Left ventricle myocardium inferior (tissue), 1 donor: ENCODE results near the gene GRK1. TPM values are rescaled to one million over a fixed set of nuclear protein-coding genes. Genes with fewer than 3 reads are reported as not detected.

Source experiments
- DNase-seq: peaks from one replicate; pipeline ENCODE4 v3.0.0-alpha.2; 2020
- H3K27ac ChIP-seq: fragments of 200-600 bp; replicated peaks from 2 replicates; pipeline ENCODE4 v1.8.0; 2021
- H3K27me3 ChIP-seq: fragments of 200-600 bp; 2 replicates; pipeline ENCODE4 v1.8.0; 2021; ENCODE audit warnings: low read depth
- H3K36me3 ChIP-seq: fragments of 200-600 bp; 2 replicates; pipeline ENCODE4 v1.8.0; 2021
- H3K4me1 ChIP-seq: fragments of 200-600 bp; 2 replicates; pipeline ENCODE4 v1.8.0; 2021
- H3K4me3 ChIP-seq: fragments of 200-600 bp; 2 replicates; pipeline ENCODE4 v1.8.0; 2021; ENCODE audit warnings: mild to moderate bottlenecking, moderate library complexity
- H3K9me3 ChIP-seq: fragments of 200-600 bp; replicated peaks from 2 replicates; pipeline ENCODE4 v1.8.0; 2021
- CTCF ChIP-seq: fragments of 200-600 bp; IDR thresholded peaks from 2 replicates; pipeline ENCODE4 v1.8.0; 2021; ENCODE audit warnings: antibody characterized with exemption, mild to moderate bottlenecking, borderline replicate concordance
- intact Hi-C: fragments of 100-400 bp; cut with micrococcal nuclease; formaldehyde crosslinking; loops from one replicate; pipeline ENCODE4 v1.11.0; 2022
- total RNA-seq: library from RNA; stranded (reverse); fragmentation: NEBNext Ultra II Directional; extraction: Animal tissue kit (Norgen Biotek cat#: 25700); gene quantifications from one replicate; pipeline ENCODE4 v1.2.1, GENCODE V29; 2021
- donor health status: DM: no; HTN: yes; CAD: no; lungs with severe emphysema.

The GRK1 gene
- total RNA-seq, 1 donor from 2014 or later: 0.85 TPM

- no peak for DNase-seq
- Histone ChIP-seq H3K9me3 (no peaks in the 10 kb centered on the region), H3K27ac (no peak overlapping the region), H3K36me3 (no peaks in the 10 kb centered on the region), H3K4me3 (no peak overlapping the region), H3K4me1 (no peaks in the 10 kb centered on the region), H3K27me3 (peaks cover 35% of the 10 kb centered on the region)
- intact Hi-C loops: no loop called here
- TF ChIP-seq CTCF: no peak
Observed at GRCh38 chr13:113735750-113736149, 68.7 kb downstream of the GRK1 start.

- H3K27ac ChIP-seq: no peak overlapping the region
- H3K36me3 ChIP-seq: no peaks in the 10 kb centered on the region
- peaks cover 33% of the 10 kb centered on the region for H3K27me3 ChIP-seq
- no peak overlapping the region for H3K4me3 ChIP-seq
- TF ChIP-seq CTCF: no peak
- no peak for DNase-seq
- intact Hi-C loops: no loop called here
- H3K4me1 ChIP-seq: no peaks in the 10 kb centered on the region
- H3K9me3 ChIP-seq: no peaks in the 10 kb centered on the region
Observed at GRCh38 chr13:113736258-113736731, 69.3 kb downstream of the GRK1 start.

- intact Hi-C loops: no loop called here
- Histone ChIP-seq H3K27me3 (peaks cover 43% of the 10 kb centered on the region), H3K9me3 (no peaks in the 10 kb centered on the region), H3K4me3 (no peak overlapping the region), H3K36me3 (no peaks in the 10 kb centered on the region), H3K27ac (no peak overlapping the region), H3K4me1 (peaks cover 6% of the 10 kb centered on the region)
- no peak for DNase-seq
- TF ChIP-seq CTCF: no peak
Observed at GRCh38 chr13:113737803-113738202, 70.8 kb downstream of the GRK1 start.

- no peaks in the 10 kb centered on the region for H3K36me3 ChIP-seq
- intact Hi-C loops: no loop called here
- H3K27me3 ChIP-seq: peaks cover 59% of the 10 kb centered on the region
- peaks cover 6% of the 10 kb centered on the region for H3K4me1 ChIP-seq
- DNase-seq: no peak
- H3K27ac ChIP-seq: no peak overlapping the region
- no peak for TF ChIP-seq CTCF
- no peak overlapping the region for H3K4me3 ChIP-seq
- no peaks in the 10 kb centered on the region for H3K9me3 ChIP-seq
Observed at GRCh38 chr13:113739527-113740285, 72.7 kb downstream of the GRK1 start.

GRCh38 chr13:113740286-113740556, 73.2 kb downstream of the GRK1 start:
- intact Hi-C loops: no loop called here
- H3K27ac ChIP-seq: no peak overlapping the region
- peaks cover 59% of the 10 kb centered on the region for H3K27me3 ChIP-seq
- no peak overlapping the region for H3K4me3 ChIP-seq
- TF ChIP-seq CTCF: no peak
- DNase-seq: no peak
- H3K36me3 ChIP-seq: no peaks in the 10 kb centered on the region
- no peaks in the 10 kb centered on the region for H3K9me3 ChIP-seq
- H3K4me1 ChIP-seq: peaks cover 6% of the 10 kb centered on the region
